Kidney (tissue), 22 donors: ENCODE data around the gene SNN. TPM values are rescaled to one million over a fixed set of nuclear protein-coding genes. Genes with fewer than 3 reads are reported as not detected.

Experiments used
- DNase-seq, 5 donors: peaks; one replicate each; pipeline ENCODE4 v3.0.0-alpha.2; 2013 to 2020
- FAIRE-seq: peaks from 2 replicates; lab custom pipeline; 2012; peaks lifted over from hg19 to GRCh38; lab: Jason Lieb, UNC
- H3K27ac ChIP-seq, 2 donors: one replicate each; pipeline ENCODE4 v1.7.0; 2013; ENCODE audit warnings: low read depth in 2 of 2, low read length in 2 of 2, inconsistent platforms in 1 of 2
- H3K27me3 ChIP-seq: one replicate; pipeline ENCODE4 v1.7.1; 2013; ENCODE audit warnings: low read length, inconsistent platforms; ENCODE audit not compliant: control insufficient read depth, insufficient read depth
- H3K36me3 ChIP-seq, 3 donors: one replicate each; pipeline versions ENCODE4 v1.7.0 to v1.7.1; 2013; ENCODE audit warnings: low read length in 3 of 3, control low read depth in 1 of 3, inconsistent platforms in 1 of 3; ENCODE audit not compliant: insufficient read depth in 3 of 3, control insufficient read depth in 2 of 3
- H3K4me1 ChIP-seq, 3 donors: one replicate each; pipeline versions ENCODE4 v1.7.0 to v1.7.1; 2013; ENCODE audit warnings: low read length in 3 of 3, inconsistent platforms in 1 of 3, low read depth in 1 of 3; ENCODE audit not compliant: control insufficient read depth in 2 of 3, insufficient read depth in 2 of 3
- H3K4me3 ChIP-seq, 3 donors: one replicate each; pipeline versions ENCODE4 v1.7.0 to v1.8.1; 2013; ENCODE audit warnings: low read length in 3 of 3, control low read depth in 1 of 3, inconsistent platforms in 1 of 3
- H3K9ac ChIP-seq, 3 donors: one replicate each; pipeline versions ENCODE4 v1.7.0 to v1.7.1; 2013; ENCODE audit warnings: low read length in 3 of 3, control low read depth in 1 of 3, inconsistent platforms in 1 of 3
- H3K9me3 ChIP-seq, 3 donors: one replicate each; pipeline versions ENCODE4 v1.7.0 to v1.7.1; 2013; ENCODE audit warnings: low read length in 3 of 3, control low read depth in 1 of 3, inconsistent platforms in 1 of 3; ENCODE audit not compliant: control insufficient read depth in 2 of 3, insufficient read depth in 1 of 3
- intact Hi-C: fragments of 100-400 bp; cut with DNase I; formaldehyde crosslinking; loops from one replicate; pipeline ENCODE4 v1.11.1; 2022
- long read RNA-seq, 10 donors: library from polyadenylated mRNA in 1 of 10; unstranded in 1 of 10; transcript quantifications; one replicate each; pipeline ENCODE4 v2.0.0 and lab custom pipeline, GENCODE V29; 2021 to 2026
- polyA plus RNA-seq: library from polyadenylated mRNA; stranded (reverse); fragments of 350-450 nt; fragmentation: Illumina TruSeq; extraction: RNeasy Lipid Tissue Mini Kit (QIAGEN cat#74804); gene quantifications from one replicate; pipeline ENCODE4 v1.2.3, GENCODE V29; 2014; ENCODE audit warnings: low read depth, low replicate concordance; ENCODE audit not compliant: insufficient read depth
- total RNA-seq: library from RNA; stranded (reverse); fragmentation: NEBNext Ultra II Directional; extraction: Animal tissue kit (Norgen Biotek cat#: 25700); gene quantifications from one replicate; pipeline ENCODE4 v1.2.1, GENCODE V29; 2021
- TF ChIP-seq, protein P1 (sequence below): IDR thresholded peaks from 3 replicates; pipeline ENCODE4 v1.5.1; 2012; ENCODE audit warnings: mild to moderate bottlenecking, moderate library complexity, borderline replicate concordance; ENCODE audit not compliant: insufficient read depth; ENCODE audit errors: extremely low read depth
- donor health status: control.
- donor health status: control.
- donor health status: control.
- donor health status: control.
- donor health status: control.
- donor health status: DM: yes; HTN: yes; CAD: no.
- donor health status: Normal renal cell carcinoma (clear cell type).

The SNN gene
- total RNA-seq (21.9 TPM), polyA plus RNA-seq (16.6 TPM)
- long read RNA-seq, donor 1, transcript SNN-201 (2 exons, 3,312 nt): major isoform, 7 of 7 reads
- long read RNA-seq, donor 1, partial matches to known transcripts: 0 of 7 reads
- long read RNA-seq, donor 1, other reads (novel, unspliced or antisense): 0 of 7 reads
- long read RNA-seq, donor 2, transcript SNN-201 (2 exons, 3,312 nt): major isoform, 18 of 18 reads
- long read RNA-seq, donor 2, partial matches to known transcripts: 0 of 18 reads
- long read RNA-seq, donor 2, other reads (novel, unspliced or antisense): 0 of 18 reads
- long read RNA-seq, donor 3, transcript SNN-201 (2 exons, 3,312 nt): major isoform, 10 of 10 reads
- long read RNA-seq, donor 3, partial matches to known transcripts: 0 of 10 reads
- long read RNA-seq, donor 3, other reads (novel, unspliced or antisense): 0 of 10 reads
- long read RNA-seq, donor 4, transcript SNN-201 (2 exons, 3,312 nt): major isoform, 15 of 15 reads
- long read RNA-seq, donor 4, partial matches to known transcripts: 0 of 15 reads
- long read RNA-seq, donor 4, other reads (novel, unspliced or antisense): 0 of 15 reads
- long read RNA-seq, donor 5, partial matches to known transcripts: 0 of 1 reads
- long read RNA-seq, donor 5, other reads (novel, unspliced or antisense): 0 of 1 reads
- long read RNA-seq, donor 6, transcript SNN-201 (2 exons, 3,312 nt): major isoform, 5 of 5 reads
- long read RNA-seq, donor 6, partial matches to known transcripts: 0 of 5 reads
- long read RNA-seq, donor 6, other reads (novel, unspliced or antisense): 0 of 5 reads
- long read RNA-seq, donor 7, transcript SNN-201 (2 exons, 3,312 nt): major isoform, 28 of 35 reads
- long read RNA-seq, donor 7, partial matches to known transcripts: 0 of 35 reads
- long read RNA-seq, donor 7, other reads (novel, unspliced or antisense): 7 of 35 reads
- long read RNA-seq, donor 8, transcript SNN-201 (2 exons, 3,312 nt): major isoform, 5 of 5 reads
- long read RNA-seq, donor 8, partial matches to known transcripts: 0 of 5 reads
- long read RNA-seq, donor 8, other reads (novel, unspliced or antisense): 0 of 5 reads
- long read RNA-seq, donor 9, transcript SNN-201 (2 exons, 3,312 nt): major isoform, 9 of 9 reads
- long read RNA-seq, donor 9, partial matches to known transcripts: 0 of 9 reads
- long read RNA-seq, donor 9, other reads (novel, unspliced or antisense): 0 of 9 reads
- long read RNA-seq, donor 10, transcript SNN-201 (2 exons, 3,312 nt): major isoform, 9 of 30 reads
- long read RNA-seq, donor 10, partial matches to known transcripts: 21 of 30 reads
- long read RNA-seq, donor 10, other reads (novel, unspliced or antisense): 0 of 30 reads

DNA sequence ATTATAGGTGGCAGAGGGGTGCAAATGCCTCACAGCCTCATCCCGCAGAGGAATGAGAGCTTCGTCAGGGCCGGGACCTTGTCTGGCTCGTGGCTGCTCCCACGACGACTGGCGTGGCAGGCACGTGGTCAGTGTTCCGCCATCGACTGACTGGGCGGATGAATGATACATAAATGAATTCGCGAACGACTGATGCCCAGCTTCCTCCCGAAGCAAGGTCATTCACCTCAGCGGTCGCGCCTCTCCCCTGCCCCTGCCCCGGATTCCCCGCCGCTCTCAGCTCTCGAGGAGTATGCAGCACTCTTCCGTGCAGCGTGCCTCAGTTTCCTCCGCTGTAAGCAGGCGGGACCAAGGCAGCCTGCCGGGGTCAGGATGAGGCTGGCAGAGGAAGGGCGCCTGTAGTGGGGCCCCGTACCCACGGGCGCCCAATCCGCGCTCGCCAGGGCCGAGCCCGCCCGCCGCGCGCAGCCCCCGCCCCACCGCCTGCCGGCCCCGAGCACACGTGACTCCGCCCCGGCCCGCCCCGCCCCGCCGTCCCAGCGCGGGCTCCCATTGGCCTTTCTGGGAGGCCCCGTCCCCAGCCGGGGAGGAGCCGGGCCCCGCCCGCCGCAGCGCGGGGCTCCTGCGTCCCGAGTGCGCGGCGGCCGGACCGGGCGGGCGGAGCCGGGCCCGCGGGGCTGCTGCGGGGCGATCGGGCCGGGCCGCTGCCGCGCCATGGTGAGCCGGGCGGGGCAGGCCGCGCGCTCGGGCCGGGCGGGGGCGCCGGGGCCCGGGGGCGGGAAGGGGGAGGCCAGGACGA is at the start of gene SNN:
TSS of gene SNN (plus strand) at position 632 of the 799 bp plus-strand sequence. CDS start 7,605 bp downstream, outside the sequence.
- DNase-seq (peak; percentile 88 to 97 (median 93)), FAIRE-seq (no peak)
- Histone ChIP-seq H3K9ac (peak within 1 kb of the TSS; percentile 9 to 55 (median 37)), H3K27ac (peak within 1 kb of the TSS; percentile 74 to 75), H3K4me1 (peaks cover 0 to 24% (median 0%) of the 10 kb centered on the region in 3 donors), H3K36me3 (no peaks in the 10 kb centered on the region), H3K27me3 (no peaks in the 10 kb centered on the region), H3K4me3 (peak within 1 kb of the TSS; percentile 47 to 59 (median 59)), H3K9me3 (no peaks in the 10 kb centered on the region)
- TF ChIP-seq, protein P1, sequence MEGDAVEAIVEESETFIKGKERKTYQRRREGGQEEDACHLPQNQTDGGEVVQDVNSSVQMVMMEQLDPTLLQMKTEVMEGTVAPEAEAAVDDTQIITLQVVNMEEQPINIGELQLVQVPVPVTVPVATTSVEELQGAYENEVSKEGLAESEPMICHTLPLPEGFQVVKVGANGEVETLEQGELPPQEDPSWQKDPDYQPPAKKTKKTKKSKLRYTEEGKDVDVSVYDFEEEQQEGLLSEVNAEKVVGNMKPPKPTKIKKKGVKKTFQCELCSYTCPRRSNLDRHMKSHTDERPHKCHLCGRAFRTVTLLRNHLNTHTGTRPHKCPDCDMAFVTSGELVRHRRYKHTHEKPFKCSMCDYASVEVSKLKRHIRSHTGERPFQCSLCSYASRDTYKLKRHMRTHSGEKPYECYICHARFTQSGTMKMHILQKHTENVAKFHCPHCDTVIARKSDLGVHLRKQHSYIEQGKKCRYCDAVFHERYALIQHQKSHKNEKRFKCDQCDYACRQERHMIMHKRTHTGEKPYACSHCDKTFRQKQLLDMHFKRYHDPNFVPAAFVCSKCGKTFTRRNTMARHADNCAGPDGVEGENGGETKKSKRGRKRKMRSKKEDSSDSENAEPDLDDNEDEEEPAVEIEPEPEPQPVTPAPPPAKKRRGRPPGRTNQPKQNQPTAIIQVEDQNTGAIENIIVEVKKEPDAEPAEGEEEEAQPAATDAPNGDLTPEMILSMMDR: no peak
- intact Hi-C loops: no loop called here

DNA sequence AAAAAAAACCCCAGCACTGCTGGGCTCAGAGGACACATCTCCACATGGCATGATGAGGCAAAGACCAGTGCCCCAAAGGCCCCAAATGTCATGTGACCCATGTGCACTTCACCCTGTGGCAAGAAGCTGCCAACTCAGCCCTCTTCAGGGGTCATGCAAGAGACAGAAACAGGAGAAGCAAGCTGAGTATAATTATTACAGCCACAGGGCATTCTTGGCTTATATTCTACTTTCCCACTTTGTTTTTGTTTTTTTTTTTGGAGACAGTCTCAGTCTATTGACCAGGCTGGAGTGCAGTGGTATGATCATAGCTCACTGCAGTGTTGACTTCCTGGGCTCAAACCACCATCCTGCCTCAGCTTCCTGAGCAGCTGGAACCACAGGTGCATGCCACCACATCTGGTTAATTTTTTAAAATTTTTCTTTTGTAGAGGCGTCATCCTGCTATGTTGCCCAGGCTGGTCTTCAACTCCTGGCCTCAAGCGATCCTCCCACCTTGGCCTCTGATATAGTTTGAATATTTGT is 48.9 kb upstream of the SNN start:
- H3K4me1 ChIP-seq: peaks cover 0 to 7% (median 3%) of the 10 kb centered on the region in 3 donors
- TF ChIP-seq, protein P1: no peak
- intact Hi-C loops: no loop called here
- no peak overlapping the region for H3K4me3 ChIP-seq
- FAIRE-seq: no peak
- H3K36me3 ChIP-seq: no peaks in the 10 kb centered on the region
- DNase-seq: peak in 1 of 5 donors; percentile 44
- H3K27ac ChIP-seq: peak overlapping the region; percentile 43 to 53
- peak overlapping the region in 1 of 3 donors; percentile 22 for H3K9ac ChIP-seq
- no peaks in the 10 kb centered on the region for H3K27me3 ChIP-seq
- no peaks in the 10 kb centered on the region for H3K9me3 ChIP-seq
